ENCODE results near the gene PAX5. TPM values are rescaled to one million over a fixed set of nuclear protein-coding genes. Genes with fewer than 3 reads are reported as not detected.

The PAX5 gene
- total RNA-seq, 4 donors from 2014 or later = under 0.01 to 0.29 TPM; not detected in 2

- no peak for TF ChIP-seq POLR2A (IDR thresholded peaks at IDR 0.05)
- no peak for TF ChIP-seq CTCF (IDR thresholded peaks at IDR 0.05)
- peaks cover 0 to 98% (median 2%) of the 10 kb centered on the region in 4 donors for H3K27me3 ChIP-seq
- no peak for DNase-seq
Observed at GRCh38 chr9:37017546-37017945, 16.5 kb downstream of the PAX5 start.

DNA sequence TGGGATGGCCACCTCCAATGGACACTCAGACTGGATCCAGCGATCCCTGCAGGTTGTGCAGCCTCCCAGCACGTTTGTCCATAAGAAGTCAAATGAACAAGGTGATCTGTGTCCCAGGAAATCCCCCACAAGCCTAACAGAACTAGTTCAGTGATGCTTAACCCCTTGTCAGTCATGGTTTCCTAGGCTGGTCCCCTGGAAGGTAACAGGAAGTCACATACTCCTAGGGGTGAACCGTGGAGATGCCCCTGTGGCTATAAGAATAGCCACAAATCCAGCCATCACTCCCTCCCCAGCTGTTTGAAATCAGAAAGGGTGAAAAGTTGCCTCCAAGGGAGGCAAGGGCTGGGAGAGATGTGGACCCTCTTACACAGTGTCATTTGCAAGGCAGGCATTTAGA is 22.5 kb downstream of the PAX5 start:
- Histone ChIP-seq H3K27me3 (peaks cover 0 to 97% (median 2%) of the 10 kb centered on the region in 4 donors), H3K27ac (no peak overlapping the region), H3K9me3 (no peaks in the 10 kb centered on the region), H3K4me1 (no peaks in the 10 kb centered on the region), H3K4me3 (no peak overlapping the region), H3K36me3 (no peaks in the 10 kb centered on the region)
- DNase-seq = no peak
- 56 to 67% methylated on average over 1 to 3 of the region's 3 CpGs for WGBS, 2 donors
- intact Hi-C loops (cut with DNase I) = no loop called here
- TF ChIP-seq POLR2A (IDR thresholded peaks at IDR 0.05) = no peak
- TF ChIP-seq CTCF (IDR thresholded peaks at IDR 0.05) = no peak

More at GRCh38 chr9:37017546-37017945, 16.5 kb downstream of the PAX5 start:
- 61 to 94% methylated on average over 3 to 5 of the region's 8 CpGs for WGBS, 2 donors
- intact Hi-C loops (cut with DNase I) = no loop called here
- no peaks in the 10 kb centered on the region for H3K9me3 ChIP-seq
- no peaks in the 10 kb centered on the region for H3K36me3 ChIP-seq
- H3K4me3 ChIP-seq = no peak overlapping the region
- no peaks in the 10 kb centered on the region for H3K4me1 ChIP-seq
- H3K27ac ChIP-seq = no peak overlapping the region

GRCh38 chr9:37010976-37011375 is 23.1 kb downstream of the PAX5 start:
- TF ChIP-seq POLR2A (IDR thresholded peaks at IDR 0.05) = no peak
- peaks cover 0 to 97% (median 2%) of the 10 kb centered on the region in 4 donors for H3K27me3 ChIP-seq
- H3K27ac ChIP-seq = no peak overlapping the region
- H3K4me1 ChIP-seq = no peaks in the 10 kb centered on the region
- no peak for DNase-seq
- H3K36me3 ChIP-seq = no peaks in the 10 kb centered on the region
- no peak overlapping the region for H3K4me3 ChIP-seq
- intact Hi-C loops (cut with DNase I) = no loop called here
- H3K9me3 ChIP-seq = no peaks in the 10 kb centered on the region
- WGBS, 2 donors = 58 to 64% methylated on average over 2 of the region's 2 CpGs

GRCh38 chr9:37010180-37010579 is 23.9 kb downstream of the PAX5 start:
- Histone ChIP-seq H3K36me3 (no peaks in the 10 kb centered on the region), H3K9me3 (no peaks in the 10 kb centered on the region), H3K27ac (no peak overlapping the region), H3K27me3 (peaks cover 0 to 97% (median 2%) of the 10 kb centered on the region in 4 donors), H3K4me1 (no peaks in the 10 kb centered on the region), H3K4me3 (no peak overlapping the region)
- 58 to 64% methylated on average over 7 of the region's 7 CpGs for WGBS, 2 donors
- intact Hi-C loops (cut with DNase I) = no loop called here
- TF ChIP-seq POLR2A (IDR thresholded peaks at IDR 0.05) (no peak), CTCF (IDR thresholded peaks at IDR 0.05) (no peak)
- no peak for DNase-seq

DNA sequence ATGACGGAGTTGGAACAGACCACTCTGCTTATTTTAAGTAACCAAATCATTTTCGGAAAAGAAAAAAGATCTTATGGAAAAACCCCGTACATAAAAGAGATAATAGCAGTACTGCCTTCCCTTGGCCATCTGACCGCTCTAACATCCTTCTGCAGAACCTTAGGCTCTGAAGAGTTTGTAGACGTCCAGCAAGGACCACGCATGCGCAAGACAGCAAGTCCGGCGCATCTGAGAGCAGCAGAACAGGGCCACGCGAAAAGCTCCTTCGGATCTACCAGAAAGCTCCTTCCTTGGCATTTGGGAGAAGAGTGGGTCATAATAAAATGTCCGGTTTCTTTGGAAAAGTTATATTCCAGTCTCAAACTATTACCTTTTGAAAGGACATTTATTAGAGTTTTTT is 26.8 kb downstream of the PAX5 start:
- intact Hi-C loops (cut with DNase I) = no loop called here
- Histone ChIP-seq H3K27me3 (peaks cover 0 to 99% (median 10%) of the 10 kb centered on the region in 4 donors), H3K9me3 (no peaks in the 10 kb centered on the region), H3K4me3 (no peak overlapping the region), H3K36me3 (no peaks in the 10 kb centered on the region), H3K4me1 (peaks cover 0 to 6% (median 4%) of the 10 kb centered on the region in 3 donors), H3K27ac (no peak overlapping the region)
- TF ChIP-seq CTCF (IDR thresholded peaks at IDR 0.05) (no peak), POLR2A (IDR thresholded peaks at IDR 0.05) (no peak)
- DNase-seq = no peak
- 82 to 85% methylated on average over 13 of the region's 13 CpGs for WGBS, 2 donors

All from esophagus squamous epithelium (tissue), 5 donors.